ENCODE results near the gene APOO.

APOO gene

DNA sequence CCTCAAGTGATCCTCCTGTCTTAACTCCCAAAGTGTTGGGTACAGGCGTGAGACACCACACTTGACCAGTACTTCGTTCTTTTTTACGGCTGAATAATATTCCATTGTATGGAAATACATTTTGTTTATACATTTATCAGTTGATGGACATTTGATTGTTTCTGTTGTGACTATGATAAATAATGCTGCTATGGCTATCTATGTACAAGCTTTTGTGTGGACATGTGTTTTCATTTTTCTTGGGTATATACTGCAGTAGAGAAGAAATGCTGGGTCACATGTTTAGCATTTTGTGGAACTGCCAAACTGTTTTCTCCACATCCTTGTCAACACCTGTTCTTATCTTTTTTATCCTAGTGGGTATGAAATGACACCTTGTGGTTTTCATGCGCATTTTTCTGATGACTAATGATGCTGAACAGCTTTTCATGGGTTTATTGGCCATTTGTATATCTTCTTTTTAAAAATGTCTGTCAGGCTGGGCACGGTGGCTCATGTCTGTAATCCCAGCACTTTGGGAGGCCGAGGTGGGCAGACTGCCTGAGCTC is 87.4 kb downstream of the APOO start:
- no peak for DNase-seq (ENCODE audit: low read depth in 3 of 3, low spot score in 1 of 3)

DNA sequence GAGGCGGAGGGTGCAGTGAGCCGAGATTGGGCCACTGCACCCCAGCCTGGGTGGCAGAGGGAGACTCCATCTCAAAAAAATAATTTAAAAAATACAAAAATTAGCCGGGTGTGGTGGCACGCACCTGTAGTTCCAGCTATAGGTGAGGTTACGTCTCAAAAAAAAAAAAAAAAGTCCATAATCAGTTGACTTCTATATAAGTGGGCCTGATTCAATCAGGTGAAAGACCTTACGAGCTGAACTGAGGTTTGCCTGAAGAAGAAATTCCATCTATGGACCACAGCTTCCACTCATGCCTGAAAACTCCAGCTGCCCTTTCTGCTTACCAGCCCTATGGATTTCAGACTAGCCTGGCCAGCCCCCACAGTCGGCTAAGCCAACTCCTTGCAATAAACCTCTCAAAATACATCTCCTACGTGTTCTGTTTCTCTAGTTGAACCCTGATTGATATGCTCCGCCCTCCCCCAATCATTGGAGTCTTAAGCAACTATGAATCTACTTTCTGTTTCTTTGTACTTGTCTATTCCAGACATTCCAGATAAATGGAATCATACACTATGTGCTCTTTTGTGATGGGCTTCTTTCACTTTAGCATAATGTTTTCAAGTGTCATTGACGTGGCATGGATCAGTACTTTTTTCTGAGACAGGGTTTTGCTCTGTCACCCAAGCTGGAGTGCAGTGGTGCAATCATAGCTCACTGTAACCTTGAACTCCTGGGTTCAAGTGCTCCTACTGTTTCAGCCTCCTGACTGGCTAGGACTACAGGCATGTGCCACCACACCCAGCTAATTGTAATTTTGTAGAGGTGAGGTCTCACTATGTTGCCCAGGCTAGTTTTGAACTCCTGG is 88.1 kb downstream of the APOO start:
- no peak for DNase-seq (ENCODE audit: low read depth in 3 of 3, low spot score in 1 of 3)

DNA sequence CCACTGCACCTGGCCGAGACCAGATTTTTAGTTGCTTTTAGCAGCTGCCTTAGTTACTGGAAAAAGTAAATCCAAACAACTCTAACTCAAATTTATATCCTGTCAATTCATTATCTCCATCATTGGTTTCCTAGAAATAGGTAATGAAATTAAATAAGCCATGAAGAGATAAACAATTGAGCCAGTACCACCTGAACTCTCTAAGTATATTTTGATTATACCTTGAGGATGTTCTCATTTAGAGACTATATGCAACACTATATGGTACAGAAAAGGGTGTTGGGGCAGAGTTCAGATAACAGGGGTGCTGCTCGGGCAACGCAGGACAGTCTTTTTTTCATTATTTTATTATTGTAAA is 89.8 kb downstream of the APOO start:
- no peak for DNase-seq (ENCODE audit: low read depth in 3 of 3, low spot score in 1 of 3)

DNA sequence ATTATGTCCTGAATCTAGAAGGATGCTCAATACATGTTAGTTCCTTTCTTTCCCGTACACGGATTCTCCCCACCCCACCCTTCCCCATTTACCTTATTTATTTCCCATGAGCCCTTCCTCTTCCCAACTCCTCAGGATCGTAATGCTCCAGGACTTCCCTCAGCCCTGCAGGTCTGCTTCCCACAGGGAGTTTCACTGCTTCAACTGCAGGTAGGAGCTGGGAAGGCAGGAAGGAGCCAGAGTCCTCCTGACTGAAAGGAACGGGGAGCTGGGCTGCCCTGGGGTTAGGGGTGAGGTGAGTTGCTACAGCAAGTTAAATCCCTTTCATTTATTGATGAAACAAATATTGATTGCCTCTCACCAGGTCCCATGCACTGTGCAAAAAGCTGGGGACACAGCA is 91.6 kb downstream of the APOO start:
- no peak for DNase-seq (ENCODE audit: low read depth in 3 of 3, low spot score in 1 of 3)

DNA sequence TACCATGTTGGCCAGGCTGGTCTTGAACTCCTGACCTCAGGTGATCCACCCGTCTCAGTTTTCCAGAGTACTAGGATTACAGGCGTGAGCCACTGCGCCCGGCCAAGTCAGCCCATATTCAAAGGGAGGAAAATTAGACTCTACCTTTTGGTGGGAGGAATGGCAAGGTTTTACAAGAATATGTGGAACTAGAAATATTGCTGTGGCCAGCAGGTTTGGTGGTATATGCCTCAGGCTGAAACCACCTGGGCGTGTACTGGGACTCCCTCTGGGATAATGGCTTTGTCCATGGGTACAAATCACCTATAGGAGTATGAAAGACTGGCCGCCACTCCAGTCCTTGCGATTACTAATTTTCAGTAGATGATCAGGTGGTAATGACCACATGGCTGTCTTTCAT is 92.4 kb downstream of the APOO start:
- no peak for DNase-seq (ENCODE audit: low read depth in 3 of 3, low spot score in 1 of 3)

DNA sequence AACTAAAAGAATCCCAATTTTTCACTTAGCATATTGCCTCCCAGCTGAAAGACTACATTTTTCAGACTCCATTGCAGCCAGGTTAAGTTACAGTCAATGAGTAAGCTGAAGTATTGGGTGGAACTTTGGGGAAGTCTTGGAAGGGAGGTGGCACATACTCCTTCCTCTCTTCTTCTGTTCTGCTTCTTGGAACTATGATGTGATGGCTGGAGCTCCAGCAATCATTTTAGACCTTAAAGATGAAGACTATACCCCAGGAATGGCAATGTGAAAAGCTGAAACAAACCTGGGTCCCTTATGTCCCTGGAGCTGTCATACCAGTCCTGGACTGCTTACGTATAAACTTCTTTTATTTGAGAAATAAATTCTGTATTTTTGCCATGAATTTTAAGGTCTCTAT is 93.9 kb downstream of the APOO start:
- no peak for DNase-seq (ENCODE audit: low read depth in 3 of 3, low spot score in 1 of 3)

DNA sequence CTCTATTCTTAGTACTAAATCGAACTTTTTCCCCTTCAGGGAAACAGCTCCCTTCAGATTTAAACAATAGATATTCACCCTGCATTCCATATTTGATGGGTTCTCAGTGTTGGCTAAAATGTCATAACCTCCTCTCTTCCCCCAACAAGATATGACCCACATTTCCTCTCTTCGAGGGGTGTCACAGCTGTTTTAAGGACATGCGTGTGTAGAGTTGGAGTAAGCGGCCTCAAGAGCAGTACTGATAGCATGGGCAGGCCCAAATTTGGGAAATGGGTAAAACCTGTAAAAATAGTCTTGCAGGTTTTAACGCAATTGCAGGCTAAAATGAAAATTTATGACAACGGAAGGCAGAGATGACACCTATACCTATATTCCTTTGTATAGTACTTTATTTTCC is 96.1 kb downstream of the APOO start:
- DNase-seq (ENCODE audit: low read depth in 3 of 3, low spot score in 1 of 3): no peak

DNA sequence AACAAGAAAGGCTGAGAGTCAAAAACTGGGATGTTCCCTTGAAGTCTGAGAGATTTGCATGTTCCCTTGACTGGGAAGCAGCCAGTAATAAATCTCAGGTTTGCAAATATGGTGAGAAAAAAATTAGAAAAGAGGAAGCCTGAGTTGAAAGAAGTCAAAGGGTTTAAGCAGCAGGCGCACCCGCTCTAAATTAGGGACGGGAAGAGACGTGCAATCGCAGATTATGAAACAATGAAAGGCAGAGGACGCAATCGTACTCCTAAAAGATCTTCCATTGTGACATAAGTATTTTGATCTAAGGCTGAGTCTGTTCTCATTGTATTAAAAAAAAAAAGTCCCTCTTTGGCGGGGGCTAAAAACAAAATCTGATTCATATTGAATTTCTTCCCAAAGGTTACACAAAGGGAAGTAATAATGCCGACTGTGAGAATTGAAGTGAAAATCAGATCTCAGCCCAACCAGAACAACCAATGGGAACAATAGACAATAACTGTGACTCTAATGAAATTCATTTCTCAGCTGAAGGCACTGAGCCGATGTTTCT is 96.6 kb downstream of the APOO start:
- DNase-seq (ENCODE audit: low read depth in 3 of 3, low spot score in 1 of 3): no peak

DNA sequence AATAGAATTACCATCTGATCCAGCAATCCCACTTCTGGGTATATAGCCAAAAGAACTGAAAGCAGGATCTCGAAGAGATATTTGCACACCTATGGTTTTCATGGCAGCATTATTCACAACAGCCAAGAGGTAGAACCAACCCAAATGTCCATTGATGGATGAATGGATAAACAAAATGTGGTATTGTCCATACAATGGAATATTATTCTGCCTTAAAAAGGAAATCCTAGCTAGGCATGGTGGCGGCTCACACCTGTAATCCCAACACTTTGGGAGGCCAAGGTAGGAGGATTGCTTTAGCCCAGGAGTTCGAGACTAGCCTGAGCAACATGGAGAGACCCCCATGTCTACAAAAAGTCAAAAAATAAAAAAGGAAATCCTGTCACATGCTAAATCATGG is 97.5 kb downstream of the APOO start:
- no peak for DNase-seq (ENCODE audit: low read depth in 3 of 3, low spot score in 1 of 3)

DNA sequence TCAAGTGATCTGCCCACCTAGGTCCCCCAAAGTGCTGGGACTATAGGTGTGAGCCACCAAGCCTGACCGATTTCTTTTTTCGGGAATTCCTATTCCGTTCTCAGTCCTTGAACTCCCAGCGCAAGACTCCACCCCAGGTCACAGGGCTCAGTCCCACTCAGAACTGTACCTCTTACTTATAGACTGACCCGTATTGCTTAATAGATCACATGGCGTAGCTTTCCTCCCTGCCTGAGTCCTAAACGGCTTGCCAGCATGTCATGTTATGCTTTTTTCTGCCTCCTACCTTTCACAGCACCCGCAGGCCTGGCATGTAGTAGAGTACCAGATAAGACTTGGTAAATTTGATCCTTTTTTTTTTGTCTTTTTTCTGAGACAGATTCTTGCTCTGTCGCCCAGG is 102.3 kb downstream of the APOO start:
- DNase-seq (ENCODE audit: low read depth in 3 of 3, low spot score in 1 of 3): no peak

DNA sequence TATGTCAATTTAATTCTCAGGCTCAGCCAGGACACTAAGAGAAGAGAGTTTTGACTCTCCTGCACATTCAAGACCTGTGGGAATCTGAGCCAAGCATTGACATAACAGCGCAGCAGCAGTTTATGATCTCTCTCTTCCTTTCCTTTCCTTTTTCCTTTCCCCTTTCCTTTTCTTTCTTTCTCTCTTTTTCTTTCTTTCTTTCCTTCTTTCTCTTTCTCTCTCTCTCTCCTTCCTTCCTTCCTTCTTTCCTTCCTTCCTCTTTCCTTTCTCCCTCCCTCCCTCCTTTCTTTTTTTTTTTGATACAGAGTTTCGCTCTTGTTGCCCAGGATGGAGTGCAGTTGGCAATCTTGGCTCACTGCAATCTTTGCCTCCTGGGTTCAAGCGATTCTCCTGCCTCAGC is 103.2 kb downstream of the APOO start:
- DNase-seq (ENCODE audit: low read depth in 3 of 3, low spot score in 1 of 3): no peak

DNA sequence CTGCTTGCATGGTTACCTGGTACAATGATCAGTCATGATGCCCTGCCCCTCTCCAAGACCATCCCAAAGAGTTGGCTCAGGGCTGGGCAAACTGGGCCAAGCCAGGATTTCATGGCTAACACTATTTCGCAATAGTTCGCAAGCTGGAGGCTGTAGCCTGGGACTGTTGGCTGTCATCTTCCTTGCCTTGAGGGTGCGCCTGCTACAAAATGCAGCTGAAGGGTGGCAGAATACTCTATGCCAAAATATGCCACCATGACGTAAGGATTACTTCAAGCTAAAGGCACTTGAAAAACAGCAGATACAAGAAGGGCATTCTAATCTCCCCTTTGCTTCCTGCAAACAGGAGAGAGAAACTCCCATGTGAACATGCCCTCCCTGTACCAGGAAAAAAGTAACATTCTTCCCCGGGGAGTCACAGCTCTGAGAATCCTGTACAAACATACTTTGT is 103.8 kb downstream of the APOO start:
- DNase-seq (ENCODE audit: low read depth in 3 of 3, low spot score in 1 of 3): no peak

DNA sequence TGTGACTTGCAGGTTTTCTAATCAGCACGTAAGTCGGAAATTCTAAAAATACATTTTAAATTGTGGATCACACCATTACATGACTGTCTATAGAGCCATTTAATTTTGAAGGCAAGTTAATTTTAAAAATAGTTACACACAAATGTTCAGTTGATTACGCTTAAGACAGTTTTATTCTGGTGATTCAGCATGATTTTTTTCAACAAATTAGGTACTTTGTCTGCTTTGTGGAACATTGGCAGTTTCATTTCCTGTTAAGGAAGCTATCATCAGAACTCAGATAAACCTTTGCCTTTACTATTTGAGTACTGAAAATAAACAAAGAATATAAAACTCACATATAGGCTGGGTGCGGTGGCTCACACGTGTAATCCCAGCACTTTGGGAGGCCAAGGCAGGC is 105.3 kb downstream of the APOO start:
- DNase-seq (ENCODE audit: low read depth in 3 of 3, low spot score in 1 of 3): no peak

DNA sequence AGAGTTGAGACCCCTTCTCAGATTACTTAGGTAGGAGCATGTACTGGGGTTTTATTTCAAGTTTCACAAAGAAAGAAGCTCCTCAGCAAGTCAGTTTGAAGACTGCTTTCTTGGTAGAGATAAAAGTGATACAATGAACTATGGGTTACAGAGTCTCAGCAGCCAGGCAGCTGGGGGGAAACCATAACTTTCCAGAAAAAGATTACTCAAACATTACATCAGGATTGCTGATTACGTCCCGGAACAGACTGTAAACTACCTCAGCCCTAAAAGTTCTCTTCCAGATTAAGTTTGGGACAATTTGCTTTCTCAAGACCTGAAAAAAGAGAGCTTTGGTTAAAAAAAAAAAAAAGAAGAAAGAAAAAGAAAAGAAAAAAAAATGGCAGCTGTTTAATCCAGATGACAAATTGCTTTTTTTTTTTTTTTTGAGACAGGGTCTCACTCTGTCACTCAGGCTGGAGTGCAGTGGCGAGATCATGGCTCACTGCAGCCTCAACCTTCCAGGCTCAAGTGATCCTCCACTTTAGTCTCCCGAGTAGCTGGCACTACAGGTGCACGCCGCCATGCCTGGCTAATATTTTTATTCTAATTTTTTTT is 108.2 kb downstream of the APOO start:
- no peak for DNase-seq (ENCODE audit: low read depth in 3 of 3, low spot score in 1 of 3)

DNA sequence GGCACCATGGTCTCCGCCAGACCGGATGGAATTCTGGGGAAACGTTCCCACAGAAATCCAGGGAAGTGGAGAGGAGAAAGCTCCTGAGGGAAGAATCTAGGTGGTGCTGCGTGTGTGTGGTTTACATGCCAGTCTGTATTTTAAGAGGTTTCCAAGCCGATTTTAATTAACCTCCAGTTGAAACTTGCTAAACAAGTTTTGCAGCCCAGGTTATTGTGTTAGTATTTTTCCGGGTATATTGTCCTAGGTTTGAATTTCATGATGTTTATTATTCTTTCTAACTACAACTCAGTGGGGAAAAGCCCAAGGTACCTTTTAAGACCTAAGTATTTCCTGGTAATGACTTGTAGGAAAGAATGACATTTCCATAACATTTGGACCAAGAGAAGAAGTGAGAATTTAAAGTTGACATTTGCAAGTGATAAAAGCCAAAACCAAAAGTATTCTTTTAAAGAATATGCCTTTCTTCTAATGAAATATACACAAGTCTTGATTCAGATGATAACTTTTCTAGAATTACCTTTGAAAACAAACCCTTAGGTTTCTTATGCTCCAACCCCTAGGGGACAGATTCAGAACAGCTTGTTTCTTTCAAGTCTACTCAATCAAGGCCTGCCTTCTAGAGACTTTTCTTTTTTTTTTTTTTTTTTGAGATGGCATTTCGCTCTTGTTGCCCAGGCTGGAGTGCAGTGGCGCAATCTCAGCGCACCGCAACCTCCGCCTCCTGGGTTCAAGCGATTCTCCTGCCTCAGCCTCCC is 110.2 kb downstream of the APOO start:
- DNase-seq (ENCODE audit: low read depth in 3 of 3, low spot score in 1 of 3): no peak

DNA sequence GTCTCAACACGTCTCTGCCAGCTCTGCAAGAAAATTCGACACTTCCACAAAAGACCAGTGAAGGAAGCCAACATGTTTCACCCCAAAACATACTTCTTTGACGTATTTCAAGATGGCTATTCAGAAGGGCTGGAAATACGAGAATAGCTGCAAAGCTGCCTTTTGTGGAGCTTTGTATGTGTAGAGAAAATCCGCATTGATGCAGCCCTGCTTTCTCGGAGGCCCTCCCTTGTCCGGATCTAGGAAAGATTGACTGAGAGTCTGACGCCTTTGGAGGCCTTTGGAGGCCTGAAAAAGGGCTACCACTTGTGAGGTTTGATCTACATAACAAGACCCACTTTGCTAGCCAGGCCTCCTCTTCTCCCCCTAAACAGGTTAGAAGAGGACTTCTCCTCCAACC is 112.5 kb downstream of the APOO start:
- DNase-seq (ENCODE audit: low read depth in 3 of 3, low spot score in 1 of 3): no peak

DNA sequence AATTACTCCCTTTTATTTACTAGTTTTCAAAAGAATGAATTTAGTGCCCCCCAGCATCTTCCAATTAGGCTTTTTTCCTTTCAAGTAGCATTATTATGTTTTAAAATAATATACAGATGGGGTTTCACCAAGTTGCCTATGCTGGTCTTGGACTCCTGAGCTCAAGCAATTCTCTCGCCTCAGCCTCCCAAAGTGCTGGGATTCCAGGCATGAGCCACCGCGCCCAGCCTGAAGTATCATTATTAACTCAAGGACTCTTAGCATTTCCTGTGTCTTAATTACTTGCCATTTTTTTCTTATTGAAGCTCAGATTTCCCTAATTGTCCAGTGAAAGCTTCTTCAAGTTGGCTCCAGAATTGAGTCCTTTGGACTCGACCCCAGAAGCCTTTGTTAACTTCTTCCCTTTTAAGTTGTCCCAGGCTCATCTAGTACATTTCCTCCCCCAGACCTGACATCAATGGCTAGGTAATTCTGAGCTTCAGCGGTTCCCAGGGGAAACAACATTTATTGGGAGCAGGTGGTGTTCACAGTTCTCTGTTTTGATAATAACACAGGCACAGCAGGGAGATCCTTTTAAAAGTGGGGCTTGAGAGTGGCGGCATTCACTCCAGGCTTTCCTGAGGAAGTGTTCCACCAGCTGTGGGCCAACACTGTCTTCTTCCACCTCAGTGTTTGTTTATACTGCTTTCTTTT is 114.7 kb downstream of the APOO start:
- DNase-seq (ENCODE audit: low read depth in 3 of 3, low spot score in 1 of 3): no peak

DNA sequence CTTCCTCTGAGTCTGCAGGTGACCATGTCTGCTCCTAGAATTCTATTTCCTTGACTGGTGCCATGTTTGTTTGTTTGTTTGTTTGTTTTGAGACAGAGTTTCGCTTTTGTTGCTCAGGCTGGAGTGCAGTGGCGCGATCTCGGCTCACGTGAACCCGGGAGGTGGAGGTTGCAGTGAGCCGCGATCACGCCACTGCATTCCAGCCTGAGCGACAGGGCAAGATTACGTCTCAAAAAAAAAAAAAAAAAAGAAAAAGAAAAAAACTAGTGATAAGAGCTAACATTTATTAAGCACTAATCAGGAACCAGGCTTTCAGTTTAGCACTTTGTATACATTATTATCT is 117.6 kb downstream of the APOO start:
- DNase-seq (ENCODE audit: low read depth in 3 of 3, low spot score in 1 of 3): no peak

DNA sequence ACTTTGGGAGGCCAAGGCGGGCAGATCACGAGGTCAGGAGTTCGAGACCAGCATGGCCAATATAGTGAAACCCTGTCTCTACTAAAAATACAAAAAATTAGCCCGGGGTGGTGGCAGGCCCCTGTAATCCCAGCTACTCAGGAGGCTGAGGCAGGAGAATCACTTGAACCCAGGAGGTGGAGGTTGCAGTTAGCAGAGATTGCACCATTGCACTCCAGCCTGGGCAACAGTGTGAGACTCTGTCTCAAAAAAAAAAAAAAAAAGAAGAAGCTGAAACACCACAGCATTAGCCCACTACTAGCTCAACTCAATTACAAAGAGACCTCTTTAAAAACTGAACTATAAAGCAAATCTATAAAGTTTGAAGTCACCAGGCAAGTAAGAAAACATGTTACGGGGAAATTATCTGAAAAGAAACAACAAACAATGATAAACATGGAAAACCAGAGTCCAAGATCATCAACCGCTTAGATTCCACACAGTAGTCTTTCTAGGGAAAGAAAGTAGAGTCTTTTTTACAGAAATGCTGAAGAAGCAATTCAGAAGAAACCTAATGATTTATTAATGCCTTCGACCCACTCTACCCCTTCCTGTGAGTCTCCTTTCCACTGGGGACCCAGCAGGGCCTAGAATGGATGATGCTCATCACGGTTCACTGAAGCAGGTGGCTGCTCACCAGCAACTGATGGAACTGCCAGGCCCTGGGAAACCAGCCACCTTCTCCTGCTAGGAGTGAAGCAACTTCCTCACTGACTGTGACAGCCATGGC is 118.2 kb downstream of the APOO start:
- DNase-seq (ENCODE audit: low read depth in 3 of 3, low spot score in 1 of 3): no peak

DNA sequence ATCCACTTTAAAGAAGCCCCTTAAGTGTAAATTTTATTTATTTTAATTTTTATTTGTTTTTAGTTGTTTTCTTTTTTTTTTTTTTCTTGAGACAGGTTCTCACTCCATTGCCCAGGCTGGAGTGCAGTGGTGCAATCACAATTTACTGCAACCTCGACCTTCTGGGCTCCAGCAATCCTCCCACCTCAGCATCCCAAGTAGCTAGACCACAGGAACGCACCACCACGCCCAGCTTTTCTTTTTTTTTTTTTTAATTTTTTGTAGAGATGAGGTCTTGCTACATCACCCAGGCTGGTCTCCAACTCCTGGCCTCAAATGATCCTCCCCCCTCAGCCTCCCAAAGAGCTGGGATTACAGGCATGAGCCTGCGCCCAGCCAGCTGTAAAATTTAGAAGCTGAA is 118.8 kb downstream of the APOO start:
- DNase-seq (ENCODE audit: low read depth in 3 of 3, low spot score in 1 of 3): no peak

DNA sequence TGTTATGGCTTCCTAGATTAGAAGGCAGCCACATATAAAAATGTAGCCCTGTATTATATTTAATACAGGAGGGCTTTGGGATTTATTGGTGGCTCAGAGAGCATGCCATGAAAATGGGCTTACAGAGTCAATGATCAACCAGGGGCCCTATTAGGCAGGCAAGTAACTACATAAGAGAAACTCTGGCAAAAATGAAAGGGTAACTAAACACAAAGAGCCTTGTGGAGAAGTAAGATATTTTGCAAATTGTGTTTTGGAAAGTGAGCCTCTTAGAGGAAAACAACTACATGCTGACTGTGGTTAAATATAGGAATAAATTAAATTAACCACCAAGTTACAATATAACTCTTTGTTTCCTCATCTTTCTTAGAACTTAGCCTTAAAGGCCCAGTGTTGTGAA is 119.2 kb downstream of the APOO start:
- DNase-seq (ENCODE audit: low read depth in 3 of 3, low spot score in 1 of 3): no peak

Measured in stimulated activated CD4-positive, alpha-beta T cell treated with anti-CD3 and anti-CD28 coated beads, TNF-alpha, amount 100 ng/mL, for 1 hour (primary cell).